HFFc6 (cell line): ENCODE results near the gene NPSR1. TPM values are rescaled to one million over a fixed set of nuclear protein-coding genes. Genes with fewer than 3 reads are reported as not detected.
"Not testable (repeated sequence)": the region's sequence is repeated elsewhere in the genome, so short reads cannot be mapped to it uniquely, and the experiment has no call there.

ENCODE experiments used
- DNase-seq: peaks from one replicate; pipeline ENCODE4 v3.0.0-alpha.2; 2018
- H3K27ac Mint-ChIP-seq: 2 replicates; pipeline ENCODE4 v1.8.0; 2020; ENCODE audit warnings: mild to moderate bottlenecking, mixed read lengths
- H3K27me3 Mint-ChIP-seq: 2 replicates; pipeline ENCODE4 v1.8.0; 2021; ENCODE audit warnings: mild to moderate bottlenecking, moderate library complexity, mixed read lengths; ENCODE audit not compliant: insufficient read depth
- H3K36me3 Mint-ChIP-seq: 2 replicates; pipeline ENCODE4 v1.8.0; 2021; ENCODE audit warnings: low read depth, mixed read lengths
- H3K4me1 Mint-ChIP-seq: 2 replicates; pipeline ENCODE4 v1.8.0; 2020; ENCODE audit warnings: low read depth, mixed read lengths
- H3K4me3 Mint-ChIP-seq: 2 replicates; pipeline ENCODE4 v1.8.0; 2020; ENCODE audit warnings: mild to moderate bottlenecking, moderate library complexity, mixed read lengths
- H3K9me3 Mint-ChIP-seq: 2 replicates; pipeline ENCODE4 v1.8.0; 2020; ENCODE audit warnings: mild to moderate bottlenecking, mixed read lengths
- total RNA-seq, 6 experiments: library from RNA; stranded (reverse); fragmentation: NEBNext Ultra II Directional; extraction: Animal tissue kit (Norgen Biotek cat#: 25700); gene quantifications; 2 replicates in 1 of 6; 3 replicates in 5 of 6; pipeline ENCODE4 v1.2.3, GENCODE V29; 2021
- TF ChIP-seq, protein P1 (sequence below): fragments of 200-600 bp; sonication (generic); IDR thresholded peaks from 2 replicates; pipeline ENCODE4 v1.5.0; 2021; ENCODE audit warnings: antibody characterized with exemption, mild to moderate bottlenecking

NPSR1 gene
- total RNA-seq, 6 experiments from 2014 or later, result not detected

- no peaks in the 10 kb centered on the region for H3K9me3 Mint-ChIP-seq
- TF ChIP-seq, protein P1, sequence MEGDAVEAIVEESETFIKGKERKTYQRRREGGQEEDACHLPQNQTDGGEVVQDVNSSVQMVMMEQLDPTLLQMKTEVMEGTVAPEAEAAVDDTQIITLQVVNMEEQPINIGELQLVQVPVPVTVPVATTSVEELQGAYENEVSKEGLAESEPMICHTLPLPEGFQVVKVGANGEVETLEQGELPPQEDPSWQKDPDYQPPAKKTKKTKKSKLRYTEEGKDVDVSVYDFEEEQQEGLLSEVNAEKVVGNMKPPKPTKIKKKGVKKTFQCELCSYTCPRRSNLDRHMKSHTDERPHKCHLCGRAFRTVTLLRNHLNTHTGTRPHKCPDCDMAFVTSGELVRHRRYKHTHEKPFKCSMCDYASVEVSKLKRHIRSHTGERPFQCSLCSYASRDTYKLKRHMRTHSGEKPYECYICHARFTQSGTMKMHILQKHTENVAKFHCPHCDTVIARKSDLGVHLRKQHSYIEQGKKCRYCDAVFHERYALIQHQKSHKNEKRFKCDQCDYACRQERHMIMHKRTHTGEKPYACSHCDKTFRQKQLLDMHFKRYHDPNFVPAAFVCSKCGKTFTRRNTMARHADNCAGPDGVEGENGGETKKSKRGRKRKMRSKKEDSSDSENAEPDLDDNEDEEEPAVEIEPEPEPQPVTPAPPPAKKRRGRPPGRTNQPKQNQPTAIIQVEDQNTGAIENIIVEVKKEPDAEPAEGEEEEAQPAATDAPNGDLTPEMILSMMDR, result no peak
- no peak overlapping the region for H3K27ac Mint-ChIP-seq
- DNase-seq, result no peak
- H3K36me3 Mint-ChIP-seq, result no peaks in the 10 kb centered on the region
- no peaks in the 10 kb centered on the region for H3K4me1 Mint-ChIP-seq
- peaks cover 10% of the 10 kb centered on the region for H3K27me3 Mint-ChIP-seq
- H3K4me3 Mint-ChIP-seq, result no peak overlapping the region
Observed at GRCh38 chr7:34875481-34875880, 217.5 kb downstream of the NPSR1 start.

GRCh38 chr7:34878944-34879735 lies 221.1 kb downstream of the NPSR1 start:
- not testable (repeated sequence) for H3K27ac Mint-ChIP-seq, DNase-seq
- peaks cover 12% of the 10 kb centered on the region for H3K9me3 Mint-ChIP-seq

GRCh38 chr7:34879871-34880270 lies 221.9 kb downstream of the NPSR1 start:
- no peak for DNase-seq
- H3K36me3 Mint-ChIP-seq, result peaks cover 9% of the 10 kb centered on the region
- H3K9me3 Mint-ChIP-seq, result peaks cover 12% of the 10 kb centered on the region

More at GRCh38 chr7:34878944-34879735, 221.1 kb downstream of the NPSR1 start:
- not testable (repeated sequence) for H3K4me1 Mint-ChIP-seq, H3K4me3 Mint-ChIP-seq, H3K36me3 Mint-ChIP-seq, H3K27me3 Mint-ChIP-seq

DNA sequence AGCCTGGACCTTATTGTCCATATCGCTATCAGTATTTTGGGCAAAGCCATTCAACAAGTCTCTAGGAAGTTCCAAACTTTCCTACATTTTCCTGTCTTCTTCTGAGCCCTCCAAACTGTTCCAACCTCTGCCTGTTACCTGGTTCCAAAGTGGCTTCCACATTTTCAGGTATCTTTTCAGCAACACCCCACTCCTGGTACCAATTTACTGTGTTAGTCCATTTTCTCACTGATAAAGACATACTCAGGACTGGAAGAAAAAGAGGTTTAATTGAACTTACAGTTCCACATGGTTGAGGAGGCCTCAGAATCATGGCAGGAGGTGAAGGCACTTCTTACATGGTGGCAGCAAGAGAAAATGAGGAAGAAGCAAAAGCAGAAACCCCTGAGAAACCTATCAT lies 225.8 kb downstream of the NPSR1 start:
- H3K27ac Mint-ChIP-seq, H3K4me1 Mint-ChIP-seq, DNase-seq, H3K4me3 Mint-ChIP-seq, H3K36me3 Mint-ChIP-seq: not testable (repeated sequence)
- Mint-ChIP-seq H3K27me3 (peaks cover 18% of the 10 kb centered on the region), H3K9me3 (peaks cover 12% of the 10 kb centered on the region)

More at GRCh38 chr7:34879871-34880270, 221.9 kb downstream of the NPSR1 start:
- Mint-ChIP-seq H3K4me3 (no peak overlapping the region), H3K27ac (no peak overlapping the region), H3K4me1 (no peaks in the 10 kb centered on the region), H3K27me3 (peaks cover 10% of the 10 kb centered on the region)
- TF ChIP-seq, protein P1, result no peak

GRCh38 chr7:34886856-34887255 lies 228.8 kb downstream of the NPSR1 start:
- Mint-ChIP-seq H3K36me3 (peaks cover 9% of the 10 kb centered on the region), H3K4me1 (peaks cover 15% of the 10 kb centered on the region), H3K27me3 (peaks cover 15% of the 10 kb centered on the region), H3K27ac (no peak overlapping the region), H3K4me3 (no peak overlapping the region), H3K9me3 (peaks cover 12% of the 10 kb centered on the region)
- no peak for DNase-seq
- TF ChIP-seq, protein P1, result no peak

DNA sequence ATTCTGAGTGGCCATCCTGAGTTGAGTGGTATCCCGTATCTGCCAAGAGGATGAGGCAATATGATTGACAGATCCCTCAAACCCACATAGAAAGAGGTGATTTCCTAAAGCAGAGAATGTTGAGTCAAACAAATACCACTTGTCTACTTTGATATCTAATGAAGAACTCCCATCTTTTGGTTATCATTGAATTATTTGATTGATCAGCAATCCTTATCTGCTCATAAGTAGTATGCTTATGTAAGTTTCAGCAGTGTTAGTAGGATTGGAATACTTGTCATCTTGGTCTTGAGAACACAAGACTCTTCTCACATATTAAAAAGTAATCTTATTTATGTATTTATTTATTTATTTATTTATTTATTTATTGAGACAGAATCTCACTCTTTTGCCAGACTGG lies 231.9 kb downstream of the NPSR1 start:
- H3K9me3 Mint-ChIP-seq, result peaks cover 13% of the 10 kb centered on the region
- TF ChIP-seq, protein P1, result no peak
- H3K4me3 Mint-ChIP-seq, result no peak overlapping the region
- no peak overlapping the region for H3K27ac Mint-ChIP-seq
- peaks cover 20% of the 10 kb centered on the region for H3K4me1 Mint-ChIP-seq
- peaks cover 13% of the 10 kb centered on the region for H3K36me3 Mint-ChIP-seq
- peaks cover 15% of the 10 kb centered on the region for H3K27me3 Mint-ChIP-seq
- no peak for DNase-seq
